OCI-LY1 (cell line): Measurements from ENCODE around the gene RALGAPB.

Source experiments
- EZH2 ChIP-seq: fragments of 200-600 bp; sonication (generic), shearing (Covaris generic); IDR thresholded peaks from 2 replicates; pipeline ENCODE4 v1.8.0; 2017; ENCODE audit warnings: borderline replicate concordance, mixed run types, mild to moderate bottlenecking, antibody characterized with exemption, low read length, moderate library complexity, mixed read lengths
- TF ChIP-seq, protein P1 (sequence below): fragments of 200-600 bp; sonication (generic), shearing (Covaris generic); IDR thresholded peaks from 2 replicates; pipeline ENCODE4 v1.5.1; 2017; ENCODE audit warnings: mild to moderate bottlenecking, antibody characterized with exemption, low read length, moderate library complexity, mixed read lengths

DNA sequence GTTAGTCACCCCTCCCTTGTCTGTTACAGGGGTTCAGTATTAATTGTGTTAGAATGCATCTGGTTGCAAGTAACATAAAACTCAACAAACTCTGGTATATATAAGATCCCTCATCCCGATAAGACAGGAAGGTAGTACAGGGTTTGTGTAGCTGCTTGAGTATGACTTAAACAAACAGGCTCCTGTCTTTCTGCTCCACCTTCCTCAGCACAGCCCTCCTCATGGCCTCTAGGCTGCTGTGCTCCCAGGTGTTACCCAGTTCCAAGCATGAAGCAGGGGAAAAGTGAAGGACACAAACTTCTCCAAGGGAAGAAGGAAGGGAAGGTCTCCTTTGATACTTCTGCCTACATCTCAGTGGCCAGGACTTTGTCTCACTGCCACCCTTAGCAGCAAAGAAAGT lies 1.4 kb upstream of the RALGAPB start:
- TF ChIP-seq, protein P1, sequence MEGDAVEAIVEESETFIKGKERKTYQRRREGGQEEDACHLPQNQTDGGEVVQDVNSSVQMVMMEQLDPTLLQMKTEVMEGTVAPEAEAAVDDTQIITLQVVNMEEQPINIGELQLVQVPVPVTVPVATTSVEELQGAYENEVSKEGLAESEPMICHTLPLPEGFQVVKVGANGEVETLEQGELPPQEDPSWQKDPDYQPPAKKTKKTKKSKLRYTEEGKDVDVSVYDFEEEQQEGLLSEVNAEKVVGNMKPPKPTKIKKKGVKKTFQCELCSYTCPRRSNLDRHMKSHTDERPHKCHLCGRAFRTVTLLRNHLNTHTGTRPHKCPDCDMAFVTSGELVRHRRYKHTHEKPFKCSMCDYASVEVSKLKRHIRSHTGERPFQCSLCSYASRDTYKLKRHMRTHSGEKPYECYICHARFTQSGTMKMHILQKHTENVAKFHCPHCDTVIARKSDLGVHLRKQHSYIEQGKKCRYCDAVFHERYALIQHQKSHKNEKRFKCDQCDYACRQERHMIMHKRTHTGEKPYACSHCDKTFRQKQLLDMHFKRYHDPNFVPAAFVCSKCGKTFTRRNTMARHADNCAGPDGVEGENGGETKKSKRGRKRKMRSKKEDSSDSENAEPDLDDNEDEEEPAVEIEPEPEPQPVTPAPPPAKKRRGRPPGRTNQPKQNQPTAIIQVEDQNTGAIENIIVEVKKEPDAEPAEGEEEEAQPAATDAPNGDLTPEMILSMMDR: no peak
- TF ChIP-seq EZH2: no peak
